Uterus (tissue), 4 donors: Measurements from ENCODE around the gene KRT12. TPM values are rescaled to one million over a fixed set of nuclear protein-coding genes. Genes with fewer than 3 reads are reported as not detected.
A peak's percentile ranks its signal among the peaks of the same experiment; 100 is the strongest.

ENCODE experiments used
- DNase-seq, 2 donors: peaks; one replicate each; pipeline ENCODE4 v3.0.0-alpha.2; 2019 to 2020
- H3K27ac ChIP-seq, 2 donors: fragments of 200-600 bp; sonication (generic); 1 replicate in 1 of 2; 2 replicates in 1 of 2; pipeline ENCODE4 v1.5.1; 2016 to 2018
- H3K27me3 ChIP-seq, 2 donors: fragments of 200-600 bp; sonication (generic); one replicate each; pipeline ENCODE4 v1.5.1; 2018 to 2019; ENCODE audit warnings: control low read depth in 1 of 2
- H3K36me3 ChIP-seq, 2 donors: fragments of 200-600 bp; sonication (generic); one replicate each; pipeline ENCODE4 v1.5.1; 2019; ENCODE audit warnings: control low read depth in 1 of 2
- H3K4me1 ChIP-seq, 2 donors: fragments of 200-600 bp; sonication (generic); one replicate each; pipeline ENCODE4 v1.5.1; 2018 to 2019; ENCODE audit warnings: control low read depth in 1 of 2
- H3K4me3 ChIP-seq, 2 donors: fragments of 200-600 bp; sonication (generic); 1 replicate in 1 of 2; 2 replicates in 1 of 2; pipeline ENCODE4 v1.5.1; 2018 to 2019; ENCODE audit warnings: mild to moderate bottlenecking in 1 of 2
- H3K9me3 ChIP-seq, 2 donors: fragments of 200-600 bp; sonication (generic); one replicate each; pipeline ENCODE4 v1.5.1; 2019; ENCODE audit warnings: control low read depth in 1 of 2
- POLR2A ChIP-seq, 2 donors: fragments of 450-650 bp; IDR thresholded peaks; one replicate each; pipeline ENCODE4 v1.6.1; 2016; ENCODE audit warnings: antibody characterized with exemption in 2 of 2, mild to moderate bottlenecking in 1 of 2, moderate library complexity in 1 of 2
- intact Hi-C: fragments of 100-400 bp; cut with DNase I; formaldehyde crosslinking; loops from one replicate; pipeline ENCODE4 v1.15.1; 2023; ENCODE audit warnings: low total_unique reads
- total RNA-seq, 4 donors: library from RNA; depleted of rRNA in 3 of 4; stranded (reverse); fragments of >200 nt in 3 of 4; gene quantifications; one replicate each; pipeline versions ENCODE4 v1.1.0 to v1.2.4, GENCODE V29; 2014 to 2023
- TF ChIP-seq, protein P1 (sequence below), 4 experiments: fragments of 200-600 bp in 2 of 4; fragments of 450-650 bp in 2 of 4; sonication (generic) in 2 of 4; IDR thresholded peaks; one replicate each; pipeline ENCODE4 v1.5.1; 2016 to 2019; ENCODE audit warnings: antibody characterized with exemption in 4 of 4, mild to moderate bottlenecking in 2 of 4, moderate library complexity in 1 of 4
- donor health status: DM: yes; HTN: yes; CAD: no.

KRT12 gene
- total RNA-seq, 4 donors from 2014 or later: not detected

DNA sequence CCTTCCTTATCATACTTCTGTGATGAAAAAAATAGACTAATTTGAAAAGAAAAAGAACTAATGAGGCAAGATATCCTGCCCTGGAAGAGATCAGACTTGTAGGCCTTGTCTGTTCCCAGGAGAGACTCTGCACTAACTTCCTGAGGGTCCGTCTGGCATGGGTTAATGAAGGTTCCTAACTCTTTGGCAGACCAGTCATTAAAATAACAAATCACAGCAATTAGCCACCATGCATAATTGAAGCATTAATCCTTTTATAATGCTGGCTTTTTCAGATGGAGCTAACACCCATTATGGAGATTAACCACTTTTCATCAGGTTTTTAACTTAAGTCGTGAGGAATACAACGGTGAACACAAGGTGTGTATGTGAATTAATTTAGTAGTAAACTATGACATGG lies 34.2 kb downstream of the KRT12 start:
- Histone ChIP-seq H3K27ac (no peak overlapping the region), H3K27me3 (no peaks in the 10 kb centered on the region), H3K4me3 (no peak overlapping the region), H3K9me3 (no peaks in the 10 kb centered on the region), H3K36me3 (no peaks in the 10 kb centered on the region), H3K4me1 (no peaks in the 10 kb centered on the region)
- TF ChIP-seq, protein P1, sequence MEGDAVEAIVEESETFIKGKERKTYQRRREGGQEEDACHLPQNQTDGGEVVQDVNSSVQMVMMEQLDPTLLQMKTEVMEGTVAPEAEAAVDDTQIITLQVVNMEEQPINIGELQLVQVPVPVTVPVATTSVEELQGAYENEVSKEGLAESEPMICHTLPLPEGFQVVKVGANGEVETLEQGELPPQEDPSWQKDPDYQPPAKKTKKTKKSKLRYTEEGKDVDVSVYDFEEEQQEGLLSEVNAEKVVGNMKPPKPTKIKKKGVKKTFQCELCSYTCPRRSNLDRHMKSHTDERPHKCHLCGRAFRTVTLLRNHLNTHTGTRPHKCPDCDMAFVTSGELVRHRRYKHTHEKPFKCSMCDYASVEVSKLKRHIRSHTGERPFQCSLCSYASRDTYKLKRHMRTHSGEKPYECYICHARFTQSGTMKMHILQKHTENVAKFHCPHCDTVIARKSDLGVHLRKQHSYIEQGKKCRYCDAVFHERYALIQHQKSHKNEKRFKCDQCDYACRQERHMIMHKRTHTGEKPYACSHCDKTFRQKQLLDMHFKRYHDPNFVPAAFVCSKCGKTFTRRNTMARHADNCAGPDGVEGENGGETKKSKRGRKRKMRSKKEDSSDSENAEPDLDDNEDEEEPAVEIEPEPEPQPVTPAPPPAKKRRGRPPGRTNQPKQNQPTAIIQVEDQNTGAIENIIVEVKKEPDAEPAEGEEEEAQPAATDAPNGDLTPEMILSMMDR (IDR thresholded peaks at IDR 0.05): no peak
- TF ChIP-seq POLR2A (IDR thresholded peaks at IDR 0.05): no peak
- intact Hi-C loops: no loop called here
- DNase-seq: no peak

DNA sequence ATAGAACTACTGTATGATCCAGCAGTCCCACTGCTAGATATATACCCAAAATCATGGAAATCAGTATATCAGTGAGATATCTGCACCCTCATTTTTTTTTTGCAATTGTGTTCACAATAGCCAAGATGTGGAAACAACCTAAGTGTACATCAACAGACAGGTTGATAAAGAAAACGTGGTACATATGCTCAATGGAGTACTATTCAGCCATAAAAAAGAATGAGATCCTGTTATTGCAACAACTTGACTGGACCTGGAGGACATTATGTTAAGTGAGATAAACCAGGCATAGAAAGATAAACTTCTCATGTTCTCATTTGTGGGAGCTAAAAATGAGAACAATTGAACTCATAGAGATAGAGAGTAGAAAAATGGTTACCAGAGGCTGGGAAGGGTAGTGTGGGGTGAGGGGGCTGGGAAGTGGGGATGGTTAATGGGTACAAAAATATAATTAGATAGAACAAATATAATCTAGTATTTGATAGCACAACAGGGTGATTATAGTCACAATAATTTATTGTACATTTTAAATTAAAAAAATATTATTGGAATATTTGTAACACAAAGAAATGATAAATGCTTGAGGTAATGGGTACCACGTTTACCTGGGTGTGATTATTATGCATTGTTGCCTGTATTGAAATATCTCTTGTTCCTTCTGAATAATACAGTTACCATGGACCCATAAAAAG lies 36.8 kb downstream of the KRT12 start:
- H3K4me3 ChIP-seq: no peak overlapping the region

DNA sequence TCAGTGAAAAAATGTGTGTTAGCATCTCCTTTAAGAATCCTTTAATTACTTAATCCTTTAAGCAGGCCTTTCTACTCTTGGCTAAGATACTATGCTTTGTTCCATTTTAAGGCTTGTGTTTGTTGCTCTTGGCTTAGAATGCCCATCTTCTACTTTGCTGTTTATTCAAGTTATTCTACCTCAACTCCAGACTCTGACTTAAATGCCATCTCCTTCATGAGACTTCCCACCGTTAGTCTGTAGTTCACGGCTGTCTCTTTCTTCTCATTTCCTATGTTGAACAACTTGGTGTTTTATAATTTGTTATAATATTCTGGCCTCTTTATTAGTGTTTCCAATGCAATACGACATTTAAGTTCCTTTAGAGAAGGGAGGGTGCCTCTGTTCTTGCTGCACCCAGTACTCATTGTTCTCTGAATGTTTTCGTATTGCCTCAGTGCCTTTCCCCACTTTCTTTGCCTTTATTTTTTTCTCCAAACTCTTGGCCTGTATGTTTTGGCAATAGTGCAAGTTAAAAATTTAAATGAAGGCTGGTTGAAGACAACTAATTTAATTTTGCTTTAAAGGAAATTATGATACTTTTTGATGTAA lies 38.5 kb downstream of the KRT12 start:
- peak overlapping the region in 1 of 2 donors; percentile 12 for H3K27ac ChIP-seq
- no peaks in the 10 kb centered on the region for H3K36me3 ChIP-seq
- DNase-seq: no peak
- H3K9me3 ChIP-seq: no peaks in the 10 kb centered on the region
- no peaks in the 10 kb centered on the region for H3K4me1 ChIP-seq
- H3K4me3 ChIP-seq: no peak overlapping the region
- TF ChIP-seq POLR2A (IDR thresholded peaks at IDR 0.05): no peak
- TF ChIP-seq, protein P1 (IDR thresholded peaks at IDR 0.05): no peak
- intact Hi-C loops: no loop called here
- no peaks in the 10 kb centered on the region for H3K27me3 ChIP-seq

More for the DNA sequence above, 36.8 kb downstream of the KRT12 start:
- Histone ChIP-seq H3K27ac (no peak overlapping the region), H3K9me3 (no peaks in the 10 kb centered on the region), H3K27me3 (no peaks in the 10 kb centered on the region), H3K4me1 (no peaks in the 10 kb centered on the region), H3K36me3 (no peaks in the 10 kb centered on the region)
- intact Hi-C loops: no loop called here
- TF ChIP-seq POLR2A (IDR thresholded peaks at IDR 0.05): no peak
- no peak for DNase-seq

DNA sequence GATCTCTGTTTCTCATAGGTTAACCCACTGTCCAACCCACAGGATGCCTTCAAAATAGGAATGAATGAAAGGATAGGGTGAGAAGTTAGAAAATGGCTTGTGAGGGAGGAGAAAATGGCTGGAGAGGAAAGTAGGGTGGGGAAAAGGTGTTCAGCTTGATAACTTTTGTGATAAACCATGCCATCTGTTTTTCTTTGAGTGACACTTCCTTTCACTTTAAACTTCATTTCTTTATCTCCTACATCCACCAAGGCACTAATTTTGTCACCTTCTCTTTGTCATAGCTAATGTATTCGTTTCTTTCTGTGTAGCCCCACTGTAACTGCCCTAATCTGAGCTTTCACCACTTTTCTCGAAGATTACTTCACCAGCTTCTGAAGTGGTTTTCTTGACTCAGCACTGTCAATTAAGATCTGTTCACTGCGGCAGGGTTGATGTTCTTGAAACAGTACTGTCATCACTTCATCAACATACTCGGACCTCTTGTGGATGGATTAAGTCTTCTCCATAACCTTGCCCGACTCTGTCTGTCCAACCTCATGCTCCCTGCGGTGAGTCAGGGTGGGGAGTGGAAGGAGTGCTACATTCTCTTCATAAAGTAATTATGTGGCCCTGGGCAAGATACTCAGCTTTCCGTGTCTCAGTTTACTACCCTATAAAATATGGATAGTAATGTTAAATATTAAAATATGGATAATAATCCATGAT lies 39.1 kb downstream of the KRT12 start:
- Histone ChIP-seq H3K36me3 (no peaks in the 10 kb centered on the region), H3K27me3 (no peaks in the 10 kb centered on the region), H3K9me3 (no peaks in the 10 kb centered on the region), H3K4me1 (no peaks in the 10 kb centered on the region), H3K4me3 (no peak overlapping the region), H3K27ac (peak overlapping the region in 1 of 2 donors; percentile 12)
- intact Hi-C loops: no loop called here
- TF ChIP-seq POLR2A (IDR thresholded peaks at IDR 0.05): no peak
- TF ChIP-seq, protein P1 (IDR thresholded peaks at IDR 0.05): no peak
- no peak for DNase-seq

DNA sequence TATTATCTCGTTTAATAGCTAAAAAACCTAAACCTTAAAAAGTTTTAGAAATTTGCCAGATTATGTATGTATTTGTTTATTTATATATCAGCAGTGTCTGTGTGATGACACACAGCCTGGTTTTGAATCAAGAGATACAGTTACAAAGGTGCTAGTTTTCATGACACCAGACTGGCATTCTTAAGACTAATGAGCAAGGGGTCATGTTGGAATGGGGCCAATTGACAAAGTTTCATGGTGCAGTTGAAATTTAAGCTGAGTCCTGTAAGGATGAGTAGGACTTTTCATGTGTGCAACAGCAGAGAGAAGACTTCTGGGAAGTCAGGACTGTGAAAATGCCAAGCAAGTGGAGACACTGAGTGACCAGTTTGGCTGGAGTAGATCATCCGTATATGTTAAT lies 41.4 kb downstream of the KRT12 start:
- intact Hi-C loops: no loop called here
- no peaks in the 10 kb centered on the region for H3K4me1 ChIP-seq

More for the DNA sequence above, 41.4 kb downstream of the KRT12 start:
- TF ChIP-seq, protein P1 (IDR thresholded peaks at IDR 0.05): no peak
- TF ChIP-seq POLR2A (IDR thresholded peaks at IDR 0.05): no peak
- Histone ChIP-seq H3K27ac (no peak overlapping the region), H3K27me3 (no peaks in the 10 kb centered on the region), H3K9me3 (no peaks in the 10 kb centered on the region), H3K36me3 (no peaks in the 10 kb centered on the region), H3K4me3 (no peak overlapping the region)
- no peak for DNase-seq
